Stimulated activated CD8-positive, alpha-beta memory T cell treated with anti-CD3 and anti-CD28 coated beads, Interleukin-4, amount 100 ng/mL, for 4 hours (primary cell): ENCODE measurements around the gene UNC93B1.
"Not testable (repeated sequence)": the region's sequence is repeated elsewhere in the genome, so short reads cannot be mapped to it uniquely, and the experiment has no call there.

Experiments
- DNase-seq, 2 donors: peaks; one replicate each; pipeline ENCODE4 v3.0.0-alpha.2; 2020; ENCODE audit warnings: low read depth in 2 of 2, low spot score in 1 of 2

Gene UNC93B1

GRCh38 chr11:67946403-67946802 is 57.5 kb downstream of the UNC93B1 start:
- DNase-seq = not testable (repeated sequence)

GRCh38 chr11:67943406-67943805 is 60.5 kb downstream of the UNC93B1 start:
- DNase-seq = not testable (repeated sequence)
